HG03442 (cell line): ENCODE results near the gene RBBP4.

ENCODE experiments used
- ATAC-seq: cut with Tn5 transposase; IDR thresholded peaks from one replicate; pipeline ENCODE4 v1.9.1; 2021; ENCODE audit warnings: mild to moderate bottlenecking, moderate library complexity; ENCODE audit not compliant: unreplicated experiment

Gene RBBP4

GRCh38 chr1:32717503-32717902, 66.5 kb downstream of the RBBP4 start:
- no peak for ATAC-seq

GRCh38 chr1:32718036-32718435, 67.0 kb downstream of the RBBP4 start:
- ATAC-seq = no peak

GRCh38 chr1:32718527-32718926, 67.5 kb downstream of the RBBP4 start:
- no peak for ATAC-seq

GRCh38 chr1:32719681-32720275, 68.8 kb downstream of the RBBP4 start:
- no peak for ATAC-seq

- ATAC-seq = no peak
Observed at GRCh38 chr1:32724678-32725614, 73.9 kb downstream of the RBBP4 start.

- no peak for ATAC-seq
Observed at GRCh38 chr1:32725615-32725982, 74.6 kb downstream of the RBBP4 start.

GRCh38 chr1:32727876-32728275, 76.9 kb downstream of the RBBP4 start:
- ATAC-seq = no peak

GRCh38 chr1:32728413-32729077, 77.5 kb downstream of the RBBP4 start:
- no peak for ATAC-seq

GRCh38 chr1:32729254-32730046, 78.4 kb downstream of the RBBP4 start:
- ATAC-seq = no peak

- ATAC-seq = no peak
Observed at GRCh38 chr1:32733582-32734321, 82.7 kb downstream of the RBBP4 start.
